GM12864 (cell line): Measurements from ENCODE around the gene SERF2.

ENCODE experiments used
- DNase-seq: peaks from one replicate; pipeline ENCODE4 v3.0.0-alpha.2; 2011; ENCODE audit warnings: low read depth
- H3K4me3 ChIP-seq: 2 replicates; pipeline ENCODE4 v1.5.1; 2011; ENCODE audit warnings: mild to moderate bottlenecking, low read depth, low read length, control low read depth
- CTCF ChIP-seq: IDR thresholded peaks from 2 replicates; pipeline ENCODE4 v1.5.1; 2011; ENCODE audit warnings: low read depth, mild to moderate bottlenecking, moderate library complexity, low read length, control low read depth, inconsistent platforms; ENCODE audit errors: missing control alignments

The SERF2 gene

GRCh38 chr15:43763819-43764446 lies 28.2 kb upstream of the SERF2 start:
- no peak overlapping the region for H3K4me3 ChIP-seq
- no peak for TF ChIP-seq CTCF
- DNase-seq = no peak

- H3K4me3 ChIP-seq = no peak overlapping the region
- no peak for DNase-seq
These were observed 22.4 kb upstream of the SERF2 start for GRCh38 chr15:43769584-43770228.

DNA sequence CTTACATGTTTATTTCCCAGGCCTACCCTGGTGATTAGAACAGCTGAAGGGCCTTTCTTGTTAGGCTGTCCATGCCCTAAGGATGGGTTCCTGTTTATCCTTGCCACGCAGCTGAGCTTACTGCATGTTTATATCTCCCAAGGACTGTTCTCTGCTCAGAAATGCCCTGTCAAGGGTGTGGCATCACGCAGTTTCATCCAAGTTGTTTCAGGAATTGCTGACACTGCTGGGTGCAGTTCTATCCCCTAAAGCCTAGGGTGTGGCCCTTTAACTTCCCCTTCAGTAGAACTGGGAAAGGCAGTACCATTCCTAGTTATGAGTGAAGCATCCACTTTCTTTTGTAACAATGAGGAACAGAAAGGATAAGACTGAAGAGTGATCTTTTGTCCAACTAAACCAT lies 20.3 kb upstream of the SERF2 start:
- TF ChIP-seq CTCF = no peak

More at GRCh38 chr15:43769584-43770228, 22.4 kb upstream of the SERF2 start:
- peak; percentile 79 for TF ChIP-seq CTCF

GRCh38 chr15:43772624-43773023 lies 19.5 kb upstream of the SERF2 start:
- no peak for DNase-seq
- no peak overlapping the region for H3K4me3 ChIP-seq
- no peak for TF ChIP-seq CTCF

More for the DNA sequence above, 20.3 kb upstream of the SERF2 start:
- DNase-seq = no peak
- no peak overlapping the region for H3K4me3 ChIP-seq

DNA sequence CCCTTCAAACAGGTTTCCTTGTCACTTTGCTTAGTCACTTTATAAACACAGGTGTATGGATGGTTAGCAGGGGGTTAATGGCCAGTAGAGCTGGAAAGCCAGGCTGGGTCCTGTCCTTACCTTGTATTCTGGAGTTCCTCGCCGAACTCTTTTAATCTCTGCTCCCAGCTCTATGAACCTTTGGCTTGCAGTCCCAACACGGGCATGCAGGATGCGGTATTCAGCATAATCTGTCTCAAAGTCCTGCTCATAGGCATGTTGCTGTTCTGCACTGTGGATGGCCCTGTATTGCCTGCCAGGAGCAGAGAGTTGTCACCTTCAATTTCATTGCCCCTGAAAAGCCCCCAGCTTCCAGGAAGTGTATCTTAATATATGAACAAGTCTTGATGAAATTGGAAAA lies 18.1 kb upstream of the SERF2 start:
- no peak for DNase-seq
- H3K4me3 ChIP-seq = no peak overlapping the region
- TF ChIP-seq CTCF = no peak

GRCh38 chr15:43775411-43775965 lies 16.6 kb upstream of the SERF2 start:
- DNase-seq = no peak

More at GRCh38 chr15:43775411-43775965, 16.6 kb upstream of the SERF2 start:
- H3K4me3 ChIP-seq = peak overlapping the region; percentile 48; the same call in 1 of the 2 replicates
- no peak for TF ChIP-seq CTCF
